ENCODE measurements around the gene BIN1. TPM values are rescaled to one million over a fixed set of nuclear protein-coding genes. Genes with fewer than 3 reads are reported as not detected.

Gene BIN1
- polyA plus RNA-seq, 1 of the 3 experiments (the other 2 are of a cell fraction): 40.3 TPM

DNA sequence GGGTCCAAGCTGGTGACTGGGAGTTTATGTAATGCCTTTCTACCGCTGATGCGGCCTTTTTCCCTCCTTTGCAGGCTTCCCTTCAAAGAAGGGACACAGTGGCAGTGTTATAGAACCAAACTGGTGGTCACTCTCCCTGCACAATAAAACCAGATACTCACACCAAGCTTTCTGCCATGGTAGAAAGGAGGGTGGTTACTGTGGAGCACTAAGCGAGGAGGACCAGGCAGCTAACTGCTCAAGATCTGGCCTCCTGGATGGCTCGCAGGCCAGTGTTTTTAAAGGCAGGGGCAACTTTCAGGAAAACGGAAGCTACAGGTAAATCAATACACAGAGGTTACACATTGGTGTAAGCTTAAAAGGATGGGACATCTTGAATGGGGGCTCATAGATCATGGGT, 89.4 kb downstream of the BIN1 start (continued):
- no peak for TF ChIP-seq ZBTB33 (IDR thresholded peaks at IDR 0.05; ENCODE audit: borderline replicate concordance, low read depth)
- no peak for TF ChIP-seq RAD21 (IDR thresholded peaks at IDR 0.05; ENCODE audit: low read length)

- H2AFZ ChIP-seq (ENCODE audit: low read depth): no peak overlapping the region
- H3K27ac ChIP-seq (ENCODE audit: low read depth in 2 of 2, low read length in 1 of 2): no peak overlapping the region
- ChIA-PET CTCF (no interaction called here), POLR2A (no interaction called here)
- 77% methylated on average over 23 of the region's 24 CpGs for WGBS (ENCODE audit: low lambda C conversion rate)
- peaks cover 3% of the 10 kb centered on the region in 2 experiments; a peak in 2 of 4 replicates for H3K4me1 ChIP-seq (ENCODE audit: control insufficient read depth in 1 of 2, insufficient read depth in 2 of 2, low read depth in 1 of 2, low read length in 1 of 2)
- peaks cover 23% of the 10 kb centered on the region for H3K27me3 ChIP-seq (ENCODE audit: insufficient read depth)
- H3K9me2 ChIP-seq: no peaks in the 10 kb centered on the region
- no peaks in the 10 kb centered on the region for H3K79me2 ChIP-seq (ENCODE audit: insufficient read depth)
- no peak overlapping the region for H3K4me2 ChIP-seq
- H3K9me3 ChIP-seq: no peaks in the 10 kb centered on the region
- H4K20me1 ChIP-seq (ENCODE audit: insufficient read depth): no peaks in the 10 kb centered on the region
- H3F3A ChIP-seq (replicated peaks; ENCODE audit: insufficient read depth): no peaks in the 10 kb centered on the region
- H3K9ac ChIP-seq: no peak overlapping the region
- no peak for TF ChIP-seq FOXJ3 (CRISPR knock-in tag; IDR thresholded peaks at IDR 0.05)
- TF ChIP-seq EZH2phosphoT487 (IDR thresholded peaks at IDR 0.05; ENCODE audit: borderline replicate concordance, low read depth): no peak
- no peak for TF ChIP-seq RXRA (IDR thresholded peaks at IDR 0.05; ENCODE audit: borderline replicate concordance, low read depth)
- no peak for TF ChIP-seq TEAD4 (IDR thresholded peaks at IDR 0.05; ENCODE audit: borderline replicate concordance, insufficient read depth)
- no peak for TF ChIP-seq GATA2 (CRISPR knock-in tag; IDR thresholded peaks at IDR 0.05)
- no peak for TF ChIP-seq MXI1 (IDR thresholded peaks at IDR 0.05; ENCODE audit: low read depth, low read length)
- TF ChIP-seq PBX3 (IDR thresholded peaks at IDR 0.05): no peak
- no peak for TF ChIP-seq RFX5 (IDR thresholded peaks at IDR 0.05; ENCODE audit: low read length)
- TF ChIP-seq, protein P1, sequence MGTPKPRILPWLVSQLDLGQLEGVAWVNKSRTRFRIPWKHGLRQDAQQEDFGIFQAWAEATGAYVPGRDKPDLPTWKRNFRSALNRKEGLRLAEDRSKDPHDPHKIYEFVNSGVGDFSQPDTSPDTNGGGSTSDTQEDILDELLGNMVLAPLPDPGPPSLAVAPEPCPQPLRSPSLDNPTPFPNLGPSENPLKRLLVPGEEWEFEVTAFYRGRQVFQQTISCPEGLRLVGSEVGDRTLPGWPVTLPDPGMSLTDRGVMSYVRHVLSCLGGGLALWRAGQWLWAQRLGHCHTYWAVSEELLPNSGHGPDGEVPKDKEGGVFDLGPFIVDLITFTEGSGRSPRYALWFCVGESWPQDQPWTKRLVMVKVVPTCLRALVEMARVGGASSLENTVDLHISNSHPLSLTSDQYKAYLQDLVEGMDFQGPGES (IDR thresholded peaks at IDR 0.05; ENCODE audit: low read depth, low read length): no peak
- TF ChIP-seq JUND (IDR thresholded peaks at IDR 0.05): no peak
- TF ChIP-seq YY1 (IDR thresholded peaks at IDR 0.05; ENCODE audit: low read depth): no peak
- no peak for TF ChIP-seq ZBTB33 (IDR thresholded peaks at IDR 0.05; ENCODE audit: borderline replicate concordance, low read depth)
- no peak for TF ChIP-seq USF1 (IDR thresholded peaks at IDR 0.05; ENCODE audit: borderline replicate concordance, low read depth)
- no peak for TF ChIP-seq EP300 (IDR thresholded peaks at IDR 0.05; ENCODE audit: borderline replicate concordance in 1 of 2, low read depth in 1 of 2, low read length in 1 of 2)
- no peak for TF ChIP-seq FOXM1 (IDR thresholded peaks at IDR 0.05; ENCODE audit: low read depth)
- TF ChIP-seq NRF1 (IDR thresholded peaks at IDR 0.05; ENCODE audit: low read depth, low read length): no peak
- no peak for TF ChIP-seq FOSL2 (IDR thresholded peaks at IDR 0.05; ENCODE audit: borderline replicate concordance, low read depth)
- no peaks in the 10 kb centered on the region for H3K36me3 ChIP-seq (replicated peaks in 1 of 2; ENCODE audit: control insufficient read depth in 1 of 2, insufficient read depth in 2 of 2, low read length in 1 of 2)
- no peak for DNase-seq
- no peak overlapping the region for H3K4me3 ChIP-seq (ENCODE audit: low read depth in 2 of 2, low read length in 1 of 2)
These were observed 90.6 kb downstream of the BIN1 start for GRCh38 chr2:127016329-127016728.
